ENCODE results near the gene EXOC3L1.

Gene EXOC3L1

DNA sequence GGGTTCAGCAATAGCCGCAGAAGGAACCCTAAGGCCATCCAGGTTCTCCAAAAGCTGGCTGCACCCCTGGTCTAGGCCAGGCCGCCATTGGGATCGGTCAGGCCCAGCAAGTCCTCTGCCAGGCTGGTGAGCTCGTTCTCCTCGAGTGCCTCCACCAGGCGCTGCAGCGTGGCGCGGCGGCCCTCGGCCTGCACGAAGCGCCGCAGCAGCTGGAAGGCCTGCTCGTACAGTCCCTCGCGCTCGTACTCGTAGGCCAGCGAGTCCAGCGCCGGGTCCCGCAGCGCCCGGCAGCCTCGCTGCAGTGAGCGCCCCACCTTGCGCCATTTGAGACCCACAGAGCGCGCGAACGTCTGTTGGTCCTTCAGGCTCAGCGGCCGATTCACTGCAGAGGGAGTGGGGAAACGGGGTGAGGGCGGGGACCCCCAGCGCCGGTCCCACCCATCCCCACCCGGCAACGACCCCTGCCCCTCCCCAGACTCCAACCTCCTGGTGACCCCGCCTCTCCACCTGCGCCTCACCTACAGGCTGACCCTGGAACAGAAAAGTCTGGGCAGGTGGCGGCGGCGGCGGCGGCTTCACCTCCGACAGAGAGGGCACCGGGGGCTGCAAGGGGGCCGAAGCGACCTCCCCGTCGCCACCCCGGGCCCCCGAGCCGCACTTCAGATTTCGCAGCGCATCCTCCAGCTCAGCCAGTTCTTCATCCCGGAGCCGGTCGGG, 35.2 kb downstream of the EXOC3L1 start:
- Histone ChIP-seq H3K27ac (replicated peaks) (no peak overlapping the region), H3K4me3 (replicated peaks; ENCODE audit: insufficient read depth, low read length) (no peak overlapping the region), H3K27me3 (ENCODE audit: insufficient read depth, poor library complexity, severe bottlenecking) (peaks cover 16% of the 10 kb centered on the region)
- TF ChIP-seq, protein P1, sequence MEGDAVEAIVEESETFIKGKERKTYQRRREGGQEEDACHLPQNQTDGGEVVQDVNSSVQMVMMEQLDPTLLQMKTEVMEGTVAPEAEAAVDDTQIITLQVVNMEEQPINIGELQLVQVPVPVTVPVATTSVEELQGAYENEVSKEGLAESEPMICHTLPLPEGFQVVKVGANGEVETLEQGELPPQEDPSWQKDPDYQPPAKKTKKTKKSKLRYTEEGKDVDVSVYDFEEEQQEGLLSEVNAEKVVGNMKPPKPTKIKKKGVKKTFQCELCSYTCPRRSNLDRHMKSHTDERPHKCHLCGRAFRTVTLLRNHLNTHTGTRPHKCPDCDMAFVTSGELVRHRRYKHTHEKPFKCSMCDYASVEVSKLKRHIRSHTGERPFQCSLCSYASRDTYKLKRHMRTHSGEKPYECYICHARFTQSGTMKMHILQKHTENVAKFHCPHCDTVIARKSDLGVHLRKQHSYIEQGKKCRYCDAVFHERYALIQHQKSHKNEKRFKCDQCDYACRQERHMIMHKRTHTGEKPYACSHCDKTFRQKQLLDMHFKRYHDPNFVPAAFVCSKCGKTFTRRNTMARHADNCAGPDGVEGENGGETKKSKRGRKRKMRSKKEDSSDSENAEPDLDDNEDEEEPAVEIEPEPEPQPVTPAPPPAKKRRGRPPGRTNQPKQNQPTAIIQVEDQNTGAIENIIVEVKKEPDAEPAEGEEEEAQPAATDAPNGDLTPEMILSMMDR (IDR thresholded peaks at IDR 0.05; ENCODE audit: insufficient read depth, low read length) = no peak
- DNase-seq (ENCODE audit: low read depth in 1 of 2, low spot score in 1 of 2) = no peak

DNA sequence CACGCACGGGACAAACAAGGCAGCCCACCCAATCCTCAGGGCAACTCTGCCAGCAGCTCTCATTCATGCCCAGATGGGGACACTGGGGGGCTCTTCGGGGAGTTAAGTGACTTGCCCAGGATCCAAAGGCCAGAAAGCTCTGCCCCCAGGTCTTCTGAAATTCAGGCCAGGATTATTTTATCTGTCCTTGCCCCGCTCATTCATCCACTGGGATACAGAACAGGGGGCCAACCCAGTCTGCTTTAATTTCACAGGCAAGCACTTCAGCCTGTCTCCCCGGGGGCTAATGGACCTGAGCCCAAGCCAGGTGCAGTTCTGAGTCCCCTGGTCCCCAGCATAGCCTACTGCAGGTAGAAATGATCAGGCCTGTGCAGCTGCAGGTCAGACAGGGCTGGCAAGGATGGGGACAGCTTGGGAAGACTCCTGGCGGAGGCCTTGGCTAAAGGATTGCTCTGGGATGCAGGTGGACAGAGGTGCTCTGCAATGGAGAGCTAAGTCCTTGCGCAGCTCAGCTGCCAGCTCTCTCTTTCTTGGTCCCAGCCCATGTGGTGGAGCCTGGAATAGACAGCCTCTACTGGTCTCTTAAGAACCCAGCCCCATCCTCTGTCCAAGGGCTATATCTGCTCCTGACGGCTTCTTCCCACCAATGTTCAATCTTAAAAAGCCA, 38.4 kb downstream of the EXOC3L1 start:
- H3K4me3 ChIP-seq (replicated peaks; ENCODE audit: insufficient read depth, low read length) = no peak overlapping the region
- H3K27ac ChIP-seq (replicated peaks) = no peak overlapping the region
- TF ChIP-seq POLR2AphosphoS5 (IDR thresholded peaks at IDR 0.05; ENCODE audit: low read depth) (no peak), SPI1 (IDR thresholded peaks at IDR 0.05; ENCODE audit: borderline replicate concordance, low read depth) (no peak), GABPA (IDR thresholded peaks at IDR 0.05; ENCODE audit: low read depth) (no peak)
- TF ChIP-seq, protein P1 (IDR thresholded peaks at IDR 0.05; ENCODE audit: insufficient read depth, low read length) = no peak
- TF ChIP-seq, protein P2, sequence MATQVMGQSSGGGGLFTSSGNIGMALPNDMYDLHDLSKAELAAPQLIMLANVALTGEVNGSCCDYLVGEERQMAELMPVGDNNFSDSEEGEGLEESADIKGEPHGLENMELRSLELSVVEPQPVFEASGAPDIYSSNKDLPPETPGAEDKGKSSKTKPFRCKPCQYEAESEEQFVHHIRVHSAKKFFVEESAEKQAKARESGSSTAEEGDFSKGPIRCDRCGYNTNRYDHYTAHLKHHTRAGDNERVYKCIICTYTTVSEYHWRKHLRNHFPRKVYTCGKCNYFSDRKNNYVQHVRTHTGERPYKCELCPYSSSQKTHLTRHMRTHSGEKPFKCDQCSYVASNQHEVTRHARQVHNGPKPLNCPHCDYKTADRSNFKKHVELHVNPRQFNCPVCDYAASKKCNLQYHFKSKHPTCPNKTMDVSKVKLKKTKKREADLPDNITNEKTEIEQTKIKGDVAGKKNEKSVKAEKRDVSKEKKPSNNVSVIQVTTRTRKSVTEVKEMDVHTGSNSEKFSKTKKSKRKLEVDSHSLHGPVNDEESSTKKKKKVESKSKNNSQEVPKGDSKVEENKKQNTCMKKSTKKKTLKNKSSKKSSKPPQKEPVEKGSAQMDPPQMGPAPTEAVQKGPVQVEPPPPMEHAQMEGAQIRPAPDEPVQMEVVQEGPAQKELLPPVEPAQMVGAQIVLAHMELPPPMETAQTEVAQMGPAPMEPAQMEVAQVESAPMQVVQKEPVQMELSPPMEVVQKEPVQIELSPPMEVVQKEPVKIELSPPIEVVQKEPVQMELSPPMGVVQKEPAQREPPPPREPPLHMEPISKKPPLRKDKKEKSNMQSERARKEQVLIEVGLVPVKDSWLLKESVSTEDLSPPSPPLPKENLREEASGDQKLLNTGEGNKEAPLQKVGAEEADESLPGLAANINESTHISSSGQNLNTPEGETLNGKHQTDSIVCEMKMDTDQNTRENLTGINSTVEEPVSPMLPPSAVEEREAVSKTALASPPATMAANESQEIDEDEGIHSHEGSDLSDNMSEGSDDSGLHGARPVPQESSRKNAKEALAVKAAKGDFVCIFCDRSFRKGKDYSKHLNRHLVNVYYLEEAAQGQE (IDR thresholded peaks at IDR 0.05; ENCODE audit: insufficient replicate concordance, low read depth) = no peak
- H3K27me3 ChIP-seq (ENCODE audit: insufficient read depth, poor library complexity, severe bottlenecking) = peaks cover 16% of the 10 kb centered on the region
- DNase-seq (ENCODE audit: low read depth in 1 of 2, low spot score in 1 of 2) = no peak

DNA sequence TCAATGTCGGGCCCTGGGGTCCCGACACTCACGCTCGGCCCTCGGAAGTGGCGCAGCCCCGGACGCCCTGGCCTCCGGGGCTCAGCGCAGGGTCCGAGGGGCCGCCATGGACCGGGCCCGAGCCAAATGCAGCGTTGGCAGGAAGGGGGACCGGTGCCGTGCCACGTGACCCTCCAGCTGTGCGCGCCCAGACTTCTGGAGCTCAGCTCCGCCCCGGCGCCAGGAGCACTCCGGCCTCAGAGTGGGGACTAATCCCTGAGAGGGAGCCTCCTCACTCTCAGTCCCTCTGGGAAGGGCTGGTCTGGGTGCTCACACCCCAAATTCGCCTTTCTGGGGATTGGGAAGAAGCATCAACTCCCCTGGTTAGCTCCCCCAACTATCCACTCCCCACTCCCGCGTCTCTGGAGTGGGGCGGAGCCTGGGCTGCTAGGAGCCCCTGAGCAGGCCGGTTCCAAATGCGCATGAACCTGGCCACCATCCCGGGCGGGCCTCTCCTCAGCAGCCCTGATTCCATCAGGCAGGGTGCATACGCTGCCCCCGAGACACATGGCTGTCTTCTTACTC, 39.0 kb downstream of the EXOC3L1 start, which contains the start of gene B3GNT9:
TSS of gene B3GNT9 (minus strand) at position 166 of the 564 bp plus-strand sequence. CDS start 513 bp downstream, outside the sequence.
- peaks cover 16% of the 10 kb centered on the region for H3K27me3 ChIP-seq (ENCODE audit: insufficient read depth, poor library complexity, severe bottlenecking)
- no peak within 1 kb of the TSS for H3K27ac ChIP-seq (replicated peaks)
- no peak for TF ChIP-seq POLR2AphosphoS5 (IDR thresholded peaks at IDR 0.05; ENCODE audit: low read depth)
- DNase-seq (ENCODE audit: low read depth in 1 of 2, low spot score in 1 of 2) = no peak
- peak within 1 kb of the TSS; percentile 29 for H3K4me3 ChIP-seq (replicated peaks; ENCODE audit: insufficient read depth, low read length)

DNA sequence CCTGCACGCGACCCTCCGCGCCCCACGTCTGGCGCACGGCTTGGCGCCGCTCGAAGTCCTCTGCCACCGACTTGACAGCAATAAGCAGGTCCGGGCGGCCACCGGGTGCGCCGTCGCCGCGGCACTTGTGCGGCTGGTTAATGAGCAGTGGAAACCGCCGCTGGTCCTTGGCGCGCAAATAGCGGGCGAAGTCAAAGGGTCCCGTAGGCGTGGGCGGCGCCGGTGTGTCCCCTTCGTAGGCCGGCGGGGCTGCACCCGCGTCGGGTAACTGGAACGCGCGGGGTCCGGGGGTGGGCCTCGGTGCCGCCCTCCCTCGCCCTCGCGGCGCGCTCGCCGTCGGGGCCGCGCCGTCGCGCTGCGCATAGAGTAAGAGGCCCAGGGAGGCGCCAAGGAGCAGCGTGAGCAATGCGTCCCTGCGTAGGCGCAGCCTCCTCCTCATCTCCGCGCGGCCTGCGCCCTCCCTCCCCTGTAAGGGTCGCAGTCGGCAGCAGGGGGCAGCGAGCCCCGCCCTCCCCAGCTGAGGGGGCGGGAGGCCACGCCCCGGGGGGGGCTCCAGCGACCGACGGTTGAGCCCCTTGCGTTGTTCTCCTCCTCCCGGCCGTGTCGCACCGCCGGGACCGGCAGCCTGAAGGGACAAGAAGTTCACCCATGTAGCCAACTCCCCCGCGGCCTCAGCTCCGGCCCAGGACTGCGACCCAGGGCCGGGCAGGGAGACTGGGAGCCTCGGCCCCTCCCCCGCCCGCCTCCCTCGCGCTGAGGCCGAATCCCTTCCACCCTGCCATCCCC, 39.7 kb downstream of the EXOC3L1 start:
- no peak for DNase-seq (ENCODE audit: low read depth in 1 of 2, low spot score in 1 of 2)
- peak overlapping the region; percentile 29 for H3K4me3 ChIP-seq (replicated peaks; ENCODE audit: insufficient read depth, low read length)
- no peak for TF ChIP-seq POLR2AphosphoS5 (IDR thresholded peaks at IDR 0.05; ENCODE audit: low read depth)
- TF ChIP-seq, protein P2 (IDR thresholded peaks at IDR 0.05; ENCODE audit: insufficient replicate concordance, low read depth) = no peak
- TF ChIP-seq SPI1 (IDR thresholded peaks at IDR 0.05; ENCODE audit: borderline replicate concordance, low read depth) = no peak
- TF ChIP-seq GABPA (IDR thresholded peaks at IDR 0.05; ENCODE audit: low read depth) = no peak
- TF ChIP-seq, protein P1 (IDR thresholded peaks at IDR 0.05; ENCODE audit: insufficient read depth, low read length) = no peak

More for the DNA sequence above, 39.7 kb downstream of the EXOC3L1 start:
- H3K27me3 ChIP-seq (ENCODE audit: insufficient read depth, poor library complexity, severe bottlenecking) = peaks cover 14% of the 10 kb centered on the region
- H3K27ac ChIP-seq (replicated peaks) = no peak overlapping the region

All from HL-60 (cell line).